NCI-H1105 treated with DMSO at 0.1 percent for 48 hours (cell line): Measurements from ENCODE around the gene AK8.
"Not testable (repeated sequence)": the region's sequence is repeated elsewhere in the genome, so short reads cannot be mapped to it uniquely, and the experiment has no call there.

Source experiments
- DNase-seq: peaks from one replicate; lab custom pipeline; 2025; lab: John Stamatoyannopoulos, UW

AK8 gene

GRCh38 chr9:132742821-132743311 is 135.2 kb downstream of the AK8 start:
- no peak for DNase-seq

- no peak for DNase-seq
Measured at GRCh38 chr9:132740526-132741309, 137.4 kb downstream of the AK8 start.

- DNase-seq: no peak
Measured at GRCh38 chr9:132739710-132740310, 138.3 kb downstream of the AK8 start.

GRCh38 chr9:132733260-132733815 is 144.7 kb downstream of the AK8 start:
- DNase-seq: no peak

- DNase-seq: no peak
Measured at GRCh38 chr9:132732326-132733259, 145.5 kb downstream of the AK8 start.

GRCh38 chr9:132731230-132731629 is 146.9 kb downstream of the AK8 start:
- no peak for DNase-seq

- no peak for DNase-seq
Measured at GRCh38 chr9:132730054-132731033, 147.7 kb downstream of the AK8 start.

- DNase-seq: no peak
Measured at GRCh38 chr9:132729235-132729890, 148.7 kb downstream of the AK8 start.

- DNase-seq: no peak
Measured at GRCh38 chr9:132728497-132728896, 149.6 kb downstream of the AK8 start.

- DNase-seq: no peak
Measured at GRCh38 chr9:132728071-132728470, 150.0 kb downstream of the AK8 start.

GRCh38 chr9:132726576-132727130 is 151.4 kb downstream of the AK8 start:
- no peak for DNase-seq

- no peak for DNase-seq
Measured at GRCh38 chr9:132725306-132725705, 152.8 kb downstream of the AK8 start.

- DNase-seq: no peak
Measured at GRCh38 chr9:132723809-132724208, 154.3 kb downstream of the AK8 start.

GRCh38 chr9:132722564-132723065 is 155.5 kb downstream of the AK8 start:
- no peak for DNase-seq

- no peak for DNase-seq
Measured at GRCh38 chr9:132721661-132722060, 156.4 kb downstream of the AK8 start.

- not testable (repeated sequence) for DNase-seq
Measured at GRCh38 chr9:132718381-132718928, 159.6 kb downstream of the AK8 start.

GRCh38 chr9:132717326-132717945 is 160.6 kb downstream of the AK8 start:
- DNase-seq: no peak

- DNase-seq: no peak
Measured at GRCh38 chr9:132716007-132716406, 162.1 kb downstream of the AK8 start.

GRCh38 chr9:132712753-132713152 is 165.3 kb downstream of the AK8 start:
- no peak for DNase-seq
